ENCODE measurements around the gene STIMATE.

The STIMATE gene

GRCh38 chr3:52817221-52817620 is 80.1 kb downstream of the STIMATE start:
- DNase-seq (ENCODE audit: low read depth) = no peak

- no peak for DNase-seq (ENCODE audit: low read depth)
Observed at GRCh38 chr3:52816654-52817053, 80.7 kb downstream of the STIMATE start.

GRCh38 chr3:52816199-52816598 is 81.1 kb downstream of the STIMATE start:
- DNase-seq (ENCODE audit: low read depth) = no peak

GRCh38 chr3:52813810-52814209 is 83.5 kb downstream of the STIMATE start:
- no peak for DNase-seq (ENCODE audit: low read depth)

GRCh38 chr3:52811452-52812011 is 85.8 kb downstream of the STIMATE start:
- no peak for DNase-seq (ENCODE audit: low read depth)

GRCh38 chr3:52810923-52811322 is 86.4 kb downstream of the STIMATE start:
- no peak for DNase-seq (ENCODE audit: low read depth)

- no peak for DNase-seq (ENCODE audit: low read depth)
Observed at GRCh38 chr3:52809662-52810377, 87.5 kb downstream of the STIMATE start.

GRCh38 chr3:52809149-52809548 is 88.2 kb downstream of the STIMATE start:
- DNase-seq (ENCODE audit: low read depth) = no peak

GRCh38 chr3:52805270-52806039 is 91.9 kb downstream of the STIMATE start:
- DNase-seq (ENCODE audit: low read depth) = no peak

GRCh38 chr3:52801839-52802238 is 95.5 kb downstream of the STIMATE start:
- no peak for DNase-seq (ENCODE audit: low read depth)

- no peak for DNase-seq (ENCODE audit: low read depth)
Observed at GRCh38 chr3:52800079-52800478, 97.3 kb downstream of the STIMATE start.

- DNase-seq (ENCODE audit: low read depth) = no peak
Observed at GRCh38 chr3:52798978-52799476, 98.3 kb downstream of the STIMATE start.

- no peak for DNase-seq (ENCODE audit: low read depth)
Observed at GRCh38 chr3:52798376-52798977, 98.9 kb downstream of the STIMATE start.

GRCh38 chr3:52796411-52796810 is 100.9 kb downstream of the STIMATE start:
- no peak for DNase-seq (ENCODE audit: low read depth)

GRCh38 chr3:52795298-52795900 is 101.9 kb downstream of the STIMATE start:
- DNase-seq (ENCODE audit: low read depth) = no peak

- no peak for DNase-seq (ENCODE audit: low read depth)
Observed at GRCh38 chr3:52794612-52795099, 102.7 kb downstream of the STIMATE start, which contains the start of gene ITIH3. TSS of gene ITIH3 (plus strand) at chr3:52794796. CDS start at chr3:52794804, 8 bp downstream.

GRCh38 chr3:52793702-52794611 is 103.4 kb downstream of the STIMATE start:
- DNase-seq (ENCODE audit: low read depth) = no peak

- no peak for DNase-seq (ENCODE audit: low read depth)
Observed at GRCh38 chr3:52792961-52793695, 104.2 kb downstream of the STIMATE start.

- DNase-seq (ENCODE audit: low read depth) = no peak
Observed at GRCh38 chr3:52792413-52792812, 104.9 kb downstream of the STIMATE start.

- no peak for DNase-seq (ENCODE audit: low read depth)
Observed at GRCh38 chr3:52791928-52792327, 105.4 kb downstream of the STIMATE start.

Measured in stimulated activated CD8-positive, alpha-beta memory T cell treated with anti-CD3 and anti-CD28 coated beads, Interleukin-15, amount 100 ng/mL, for 1 hour (primary cell).